Uterus (tissue), 2 donors: Measurements from ENCODE around the gene AGBL1.

Experiments
- CTCF ChIP-seq, 4 experiments: fragments of 200-600 bp in 2 of 4; fragments of 450-650 bp in 2 of 4; sonication (generic) in 2 of 4; IDR thresholded peaks; one replicate each; pipeline ENCODE4 v1.5.1; 2016 to 2019; ENCODE audit warnings: antibody characterized with exemption in 4 of 4, mild to moderate bottlenecking in 2 of 4, moderate library complexity in 1 of 4
- POLR2A ChIP-seq, 2 donors: fragments of 450-650 bp; IDR thresholded peaks; one replicate each; pipeline ENCODE4 v1.6.1; 2016; ENCODE audit warnings: antibody characterized with exemption in 2 of 2, mild to moderate bottlenecking in 1 of 2, moderate library complexity in 1 of 2

GRCh38 chr15:86362555-86362954 is 282.9 kb downstream of the AGBL1 start:
- TF ChIP-seq CTCF (IDR thresholded peaks at IDR 0.05), result no peak
- TF ChIP-seq POLR2A (IDR thresholded peaks at IDR 0.05), result no peak
